ENCODE measurements around the gene ICAM5. TPM values are rescaled to one million over a fixed set of nuclear protein-coding genes. Genes with fewer than 3 reads are reported as not detected.

ICAM5 gene
- total and polyA plus RNA-seq, 9 of the 15 experiments (the other 6 are each of a cell fraction or from before 2014, with no cell fraction given) = 0.10 to 114 (median 13.7) TPM

GRCh38 chr19:10259162-10259905 is 30.4 kb upstream of the ICAM5 start (continued):
- TF ChIP-seq ZNF740 (CRISPR knock-in tag; IDR thresholded peaks at IDR 0.05) (no peak), ZNF740 (tag; IDR thresholded peaks at IDR 0.05) (no peak), NR3C1 (CRISPR knock-in tag; IDR thresholded peaks at IDR 0.05) (no peak), ZBTB17 (CRISPR knock-in tag; IDR thresholded peaks at IDR 0.05) (no peak), DACH1 (IDR thresholded peaks at IDR 0.05; ENCODE audit: partially characterized antibody) (no peak), RAD21 (CRISPR knock-in tag; conservative IDR thresholded peaks at IDR 0.05 in 1 of 2, IDR thresholded peaks at IDR 0.05 in 1 of 2) (peak; percentile 50 to 63), FOXA1 (IDR thresholded peaks at IDR 0.05; ENCODE audit: borderline replicate concordance) (no peak), THRAP3 (IDR thresholded peaks at IDR 0.05; ENCODE audit: borderline replicate concordance) (no peak), NCOA4 (IDR thresholded peaks at IDR 0.05; ENCODE audit: partially characterized antibody) (no peak), KDM4B (IDR thresholded peaks at IDR 0.05; ENCODE audit: borderline replicate concordance in 2 of 2, low read depth in 1 of 2) (no peak), IFI16 (CRISPR knock-in tag; IDR thresholded peaks at IDR 0.05) (no peak), LCOR (CRISPR knock-in tag; IDR thresholded peaks at IDR 0.05) (no peak), CBX8 (IDR thresholded peaks at IDR 0.05; ENCODE audit: borderline replicate concordance, extremely low read depth, low read depth, low read length, poor library complexity, severe bottlenecking) (no peak)
- TF ChIP-seq, protein P1, sequence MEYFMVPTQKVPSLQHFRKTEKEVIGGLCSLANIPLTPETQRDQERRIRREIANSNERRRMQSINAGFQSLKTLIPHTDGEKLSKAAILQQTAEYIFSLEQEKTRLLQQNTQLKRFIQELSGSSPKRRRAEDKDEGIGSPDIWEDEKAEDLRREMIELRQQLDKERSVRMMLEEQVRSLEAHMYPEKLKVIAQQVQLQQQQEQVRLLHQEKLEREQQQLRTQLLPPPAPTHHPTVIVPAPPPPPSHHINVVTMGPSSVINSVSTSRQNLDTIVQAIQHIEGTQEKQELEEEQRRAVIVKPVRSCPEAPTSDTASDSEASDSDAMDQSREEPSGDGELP (CRISPR knock-in tag; IDR thresholded peaks at IDR 0.05; ENCODE audit: borderline replicate concordance) = peak; percentile 25; the same call in 1 of the 2 replicates
- TF ChIP-seq, protein P2, sequence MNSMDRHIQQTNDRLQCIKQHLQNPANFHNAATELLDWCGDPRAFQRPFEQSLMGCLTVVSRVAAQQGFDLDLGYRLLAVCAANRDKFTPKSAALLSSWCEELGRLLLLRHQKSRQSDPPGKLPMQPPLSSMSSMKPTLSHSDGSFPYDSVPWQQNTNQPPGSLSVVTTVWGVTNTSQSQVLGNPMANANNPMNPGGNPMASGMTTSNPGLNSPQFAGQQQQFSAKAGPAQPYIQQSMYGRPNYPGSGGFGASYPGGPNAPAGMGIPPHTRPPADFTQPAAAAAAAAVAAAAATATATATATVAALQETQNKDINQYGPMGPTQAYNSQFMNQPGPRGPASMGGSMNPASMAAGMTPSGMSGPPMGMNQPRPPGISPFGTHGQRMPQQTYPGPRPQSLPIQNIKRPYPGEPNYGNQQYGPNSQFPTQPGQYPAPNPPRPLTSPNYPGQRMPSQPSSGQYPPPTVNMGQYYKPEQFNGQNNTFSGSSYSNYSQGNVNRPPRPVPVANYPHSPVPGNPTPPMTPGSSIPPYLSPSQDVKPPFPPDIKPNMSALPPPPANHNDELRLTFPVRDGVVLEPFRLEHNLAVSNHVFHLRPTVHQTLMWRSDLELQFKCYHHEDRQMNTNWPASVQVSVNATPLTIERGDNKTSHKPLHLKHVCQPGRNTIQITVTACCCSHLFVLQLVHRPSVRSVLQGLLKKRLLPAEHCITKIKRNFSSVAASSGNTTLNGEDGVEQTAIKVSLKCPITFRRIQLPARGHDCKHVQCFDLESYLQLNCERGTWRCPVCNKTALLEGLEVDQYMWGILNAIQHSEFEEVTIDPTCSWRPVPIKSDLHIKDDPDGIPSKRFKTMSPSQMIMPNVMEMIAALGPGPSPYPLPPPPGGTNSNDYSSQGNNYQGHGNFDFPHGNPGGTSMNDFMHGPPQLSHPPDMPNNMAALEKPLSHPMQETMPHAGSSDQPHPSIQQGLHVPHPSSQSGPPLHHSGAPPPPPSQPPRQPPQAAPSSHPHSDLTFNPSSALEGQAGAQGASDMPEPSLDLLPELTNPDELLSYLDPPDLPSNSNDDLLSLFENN (IDR thresholded peaks at IDR 0.05; ENCODE audit: low read depth in 2 of 2, low read length in 2 of 2) = no peak
- TF ChIP-seq, protein P3, sequence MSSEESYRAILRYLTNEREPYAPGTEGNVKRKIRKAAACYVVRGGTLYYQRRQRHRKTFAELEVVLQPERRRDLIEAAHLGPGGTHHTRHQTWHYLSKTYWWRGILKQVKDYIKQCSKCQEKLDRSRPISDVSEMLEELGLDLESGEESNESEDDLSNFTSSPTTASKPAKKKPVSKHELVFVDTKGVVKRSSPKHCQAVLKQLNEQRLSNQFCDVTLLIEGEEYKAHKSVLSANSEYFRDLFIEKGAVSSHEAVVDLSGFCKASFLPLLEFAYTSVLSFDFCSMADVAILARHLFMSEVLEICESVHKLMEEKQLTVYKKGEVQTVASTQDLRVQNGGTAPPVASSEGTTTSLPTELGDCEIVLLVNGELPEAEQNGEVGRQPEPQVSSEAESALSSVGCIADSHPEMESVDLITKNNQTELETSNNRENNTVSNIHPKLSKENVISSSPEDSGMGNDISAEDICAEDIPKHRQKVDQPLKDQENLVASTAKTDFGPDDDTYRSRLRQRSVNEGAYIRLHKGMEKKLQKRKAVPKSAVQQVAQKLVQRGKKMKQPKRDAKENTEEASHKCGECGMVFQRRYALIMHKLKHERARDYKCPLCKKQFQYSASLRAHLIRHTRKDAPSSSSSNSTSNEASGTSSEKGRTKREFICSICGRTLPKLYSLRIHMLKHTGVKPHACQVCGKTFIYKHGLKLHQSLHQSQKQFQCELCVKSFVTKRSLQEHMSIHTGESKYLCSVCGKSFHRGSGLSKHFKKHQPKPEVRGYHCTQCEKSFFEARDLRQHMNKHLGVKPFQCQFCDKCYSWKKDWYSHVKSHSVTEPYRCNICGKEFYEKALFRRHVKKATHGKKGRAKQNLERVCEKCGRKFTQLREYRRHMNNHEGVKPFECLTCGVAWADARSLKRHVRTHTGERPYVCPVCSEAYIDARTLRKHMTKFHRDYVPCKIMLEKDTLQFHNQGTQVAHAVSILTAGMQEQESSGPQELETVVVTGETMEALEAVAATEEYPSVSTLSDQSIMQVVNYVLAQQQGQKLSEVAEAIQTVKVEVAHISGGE (CRISPR knock-in tag; IDR thresholded peaks at IDR 0.05) = no peak

Measured in K562 (cell line).